IMR-90 (cell line): Measurements from ENCODE around the gene RNF213. TPM values are rescaled to one million over a fixed set of nuclear protein-coding genes. Genes with fewer than 3 reads are reported as not detected.

ENCODE experiments used
- microRNA-seq, 2 experiments: library from miRNA; stranded (forward) in 1 of 2; unstranded in 1 of 2; fragments of 10-50 nt in 1 of 2; fragments of <30 nt in 1 of 2; gene quantifications in 1 of 2; microRNA quantifications in 1 of 2; one replicate each; pipeline versions ENCODE3 to v1.1.0; 2013 to 2020; ENCODE audit not compliant: insufficient read depth in 1 of 2, insufficient read length in 1 of 2, unreplicated experiment in 1 of 2
- polyA plus RNA-seq, 3 experiments: library from polyadenylated mRNA; depleted of rRNA; stranded (reverse); fragments of >200 nt; gene quantifications; 2 replicates each; pipeline ENCODE4 v1.2.3, GENCODE V29; 2012; ENCODE audit warnings: low replicate concordance in 1 of 3
- small RNA-seq, 5 experiments: library from RNA; depleted of rRNA; stranded (forward); fragments of <200 nt; gene quantifications; one replicate each; pipeline ENCODE3, GENCODE V24; 2012
- total RNA-seq: library from RNA; depleted of rRNA; stranded (reverse); fragments of >200 nt; gene quantifications from 2 replicates; pipeline ENCODE4 v1.2.3, GENCODE V29; 2012; rRNA removed

The RNF213 gene
- total and polyA plus RNA-seq, 2 of the 4 experiments (the other 2 are of a cell fraction) = 23.4 to 36.0 TPM

Small RNAs within 50 kb of the gene (microRNA-seq; reads per million reads assigned to microRNA genes)
- 0 reads per million in 2 experiments for gene MIR4730

Small RNAs within 50 kb of the gene (small RNA-seq; reads per million reads assigned to genes)
- 0 to 0.08 (median 0) reads per million in 5 experiments for gene MIR4730

Other genes starting within 250 kb of the RNF213 start
- gene TBC1D16, start 225.0 kb upstream of the RNF213 start, total RNA-seq = 14.4 and 16.7 TPM in 2 replicates
- 9.2 and 10.1 TPM in 2 replicates for gene TBC1D16, start 225.0 kb upstream of the RNF213 start, polyA plus RNA-seq (2012; rRNA removed)
- gene CCDC40, start 224.2 kb upstream of the RNF213 start, total RNA-seq = 0.90 and 1.9 TPM in 2 replicates
- gene CCDC40, start 224.2 kb upstream of the RNF213 start, polyA plus RNA-seq (2012; rRNA removed) = 3.8 and 4.7 TPM in 2 replicates
- 2.2 and 3.3 TPM in 2 replicates for gene GAA, start 159.3 kb upstream of the RNF213 start, total RNA-seq
- gene GAA, start 159.3 kb upstream of the RNF213 start, polyA plus RNA-seq (2012; rRNA removed) = 14.0 and 14.8 TPM in 2 replicates
- 97.1 and 110 TPM in 2 replicates for gene EIF4A3, start 113.7 kb upstream of the RNF213 start, total RNA-seq
- gene EIF4A3, start 113.7 kb upstream of the RNF213 start, polyA plus RNA-seq (2012; rRNA removed) = 82.4 and 85.3 TPM in 2 replicates
- gene CARD14, start 90.8 kb upstream of the RNF213 start, total RNA-seq = not detected in 2 replicates
- gene CARD14, start 90.8 kb upstream of the RNF213 start, polyA plus RNA-seq (2012; rRNA removed) = not detected in 2 replicates
- 3.0 and 3.9 TPM in 2 replicates for gene SGSH, start 40.5 kb upstream of the RNF213 start, total RNA-seq
- gene SGSH, start 40.5 kb upstream of the RNF213 start, polyA plus RNA-seq (2012; rRNA removed) = 41.5 TPM in 2 replicates
- 2.2 and 3.2 TPM in 2 replicates for gene SLC26A11, start 40.4 kb upstream of the RNF213 start, total RNA-seq
- 15.6 and 17.2 TPM in 2 replicates for gene SLC26A11, start 40.4 kb upstream of the RNF213 start, polyA plus RNA-seq (2012; rRNA removed)
- 9.4 and 15.1 TPM in 2 replicates for gene ENDOV, start 154.3 kb downstream of the RNF213 start, total RNA-seq
- 30.3 and 33.4 TPM in 2 replicates for gene ENDOV, start 154.3 kb downstream of the RNF213 start, polyA plus RNA-seq (2012; rRNA removed)
- gene NPTX1, start 215.8 kb downstream of the RNF213 start, total RNA-seq = 20.8 and 23.3 TPM in 2 replicates
- gene NPTX1, start 215.8 kb downstream of the RNF213 start, polyA plus RNA-seq (2012; rRNA removed) = 39.5 and 47.0 TPM in 2 replicates